GM13977 (cell line): Measurements from ENCODE around the gene INSM2.

Experiments used
- DNase-seq: peaks from one replicate; pipeline ENCODE4 v3.0.0; 2012; ENCODE audit warnings: low spot score
- CTCF ChIP-seq: IDR thresholded peaks from 2 replicates; pipeline ENCODE4 v1.5.1; 2012; ENCODE audit warnings: mild to moderate bottlenecking, control low read depth; ENCODE audit not compliant: insufficient read depth; ENCODE audit errors: extremely low read depth, missing control alignments
- in situ Hi-C: fragments of 300-500 bp; cut with MboI; formaldehyde crosslinking; loops from one replicate; pipeline ENCODE4 v1.12.0; 2022; ENCODE audit warnings: low sequenced_read_pairs, low pct_unique_long_range_greater_than_20kb, mixed read lengths, inconsistent platforms; ENCODE audit not compliant: unreplicated experiment

Gene INSM2

DNA sequence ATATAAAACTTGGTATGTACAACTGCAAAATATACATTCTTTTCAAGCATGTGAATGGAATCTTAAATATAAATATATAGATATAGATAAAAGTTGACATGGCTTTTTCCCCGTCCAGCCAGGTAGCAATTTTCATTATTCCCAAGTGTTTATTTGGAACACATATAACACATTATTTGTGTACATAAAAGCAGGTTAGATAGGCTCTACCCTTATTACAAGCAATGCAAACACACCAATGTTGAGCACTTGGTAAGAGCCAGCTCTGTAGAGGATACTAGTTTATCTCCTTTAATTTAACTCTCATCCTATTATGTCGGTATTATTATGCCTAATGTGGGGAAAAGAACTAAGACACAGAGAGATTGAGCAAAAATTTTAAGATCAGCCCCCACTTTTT, 7.0 kb upstream of the INSM2 start:
- no peak for DNase-seq
- in situ Hi-C loops = no loop called here
- TF ChIP-seq CTCF = no peak

DNA sequence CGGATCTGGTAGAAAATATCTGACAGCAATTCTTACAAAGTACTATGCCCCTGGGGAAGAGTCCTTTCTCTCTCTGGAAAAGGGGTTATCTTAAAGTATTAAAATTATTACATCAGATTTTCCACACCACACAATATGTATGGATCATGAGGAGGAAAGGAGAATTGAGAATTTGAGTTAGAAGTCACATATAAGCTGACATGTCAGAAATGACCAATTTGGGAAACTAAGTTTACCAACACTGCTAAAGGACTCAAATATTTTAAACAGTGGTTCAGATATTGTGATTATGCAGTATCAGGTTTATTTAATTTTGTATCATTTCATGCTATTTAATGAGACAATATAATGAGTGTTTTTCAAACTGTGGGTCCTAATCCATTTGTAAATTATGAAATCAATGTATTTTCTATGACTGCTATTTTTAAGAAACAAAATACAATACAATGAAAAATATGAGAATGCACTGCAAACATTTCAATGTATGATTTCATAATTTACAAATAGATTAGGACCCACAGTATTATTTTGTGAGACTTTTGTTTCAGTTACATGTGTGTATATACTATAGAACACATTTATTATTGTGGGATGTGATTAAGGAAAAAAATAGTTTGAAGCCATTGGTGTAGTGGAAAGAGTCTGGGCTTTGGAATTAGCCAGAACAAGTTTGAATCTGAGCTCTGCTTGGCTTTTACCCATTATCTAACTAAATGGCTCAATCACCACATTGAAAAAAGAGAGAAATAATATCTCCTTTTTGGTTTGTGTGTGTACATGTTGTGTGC, 1.8 kb upstream of the INSM2 start:
- in situ Hi-C loops = no loop called here
- no peak for TF ChIP-seq CTCF
- DNase-seq = no peak

DNA sequence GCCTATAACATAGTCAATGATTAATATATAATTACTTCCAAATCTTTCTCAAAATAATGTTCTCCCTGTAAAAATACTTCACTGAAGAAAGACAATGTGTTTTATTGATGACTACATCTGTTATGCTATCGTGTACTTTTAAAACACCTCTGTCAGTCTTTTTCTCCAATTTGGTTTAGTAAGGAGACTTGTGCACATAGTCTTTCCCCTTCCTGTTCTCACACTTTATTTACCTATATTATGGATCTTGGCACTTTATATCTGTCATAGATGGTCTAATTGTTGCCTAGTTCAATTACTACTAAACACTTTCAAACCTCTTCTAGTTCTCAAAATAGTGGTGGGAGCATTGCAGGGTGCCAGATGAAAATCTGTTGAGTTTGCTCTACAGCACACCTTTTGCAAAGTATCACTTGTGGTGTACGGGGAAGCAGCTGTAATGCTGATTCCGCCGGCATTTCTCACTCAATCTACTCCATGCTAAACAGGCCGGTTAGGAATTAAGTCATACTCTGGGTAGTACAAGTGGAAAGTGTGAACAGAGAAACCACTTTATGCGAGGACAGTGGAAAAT, 1.1 kb upstream of the INSM2 start:
- no peak for DNase-seq
- no peak for TF ChIP-seq CTCF
- in situ Hi-C loops = no loop called here

- no peak for TF ChIP-seq CTCF
- in situ Hi-C loops = no loop called here
- peak; percentile 16 for DNase-seq
Measured at GRCh38 chr14:35534208-35534872, 376 bp downstream of the INSM2 start.

- in situ Hi-C loops = no loop called here
- DNase-seq = peak; percentile 82
- no peak for TF ChIP-seq CTCF
Measured at GRCh38 chr14:35534873-35535482, 1.0 kb downstream of the INSM2 start.

DNA sequence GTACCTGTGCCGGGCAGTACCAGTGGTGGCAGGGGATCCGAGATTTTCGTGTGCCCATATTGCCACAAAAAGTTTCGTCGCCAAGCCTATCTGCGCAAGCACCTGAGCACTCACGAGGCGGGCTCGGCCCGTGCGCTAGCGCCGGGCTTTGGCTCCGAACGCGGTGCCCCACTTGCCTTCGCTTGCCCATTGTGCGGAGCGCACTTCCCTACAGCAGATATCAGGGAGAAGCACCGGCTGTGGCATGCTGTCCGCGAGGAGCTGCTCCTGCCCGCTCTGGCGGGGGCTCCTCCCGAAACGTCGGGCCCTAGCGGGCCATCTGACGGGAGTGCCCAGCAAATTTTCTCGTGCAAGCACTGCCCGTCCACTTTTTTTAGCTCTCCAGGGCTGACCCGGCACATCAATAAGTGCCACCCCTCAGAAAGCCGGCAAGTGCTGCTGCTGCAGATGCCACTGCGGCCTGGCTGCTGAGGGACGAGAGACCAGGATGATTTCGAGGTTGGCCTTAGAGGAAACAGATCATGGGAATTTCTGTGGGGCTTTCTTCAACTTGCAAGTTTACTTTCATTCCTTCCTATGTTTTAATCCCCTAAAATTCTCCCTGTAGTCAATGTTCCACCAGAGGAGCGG, 1.6 kb downstream of the INSM2 start:
- DNase-seq = no peak
- TF ChIP-seq CTCF = no peak
- in situ Hi-C loops = no loop called here
